DMS153 (cell line): ENCODE measurements around the gene ZDHHC24.

Experiments used
- DNase-seq: peaks from one replicate; lab custom pipeline; 2025; lab: John Stamatoyannopoulos, UW

ZDHHC24 gene

DNA sequence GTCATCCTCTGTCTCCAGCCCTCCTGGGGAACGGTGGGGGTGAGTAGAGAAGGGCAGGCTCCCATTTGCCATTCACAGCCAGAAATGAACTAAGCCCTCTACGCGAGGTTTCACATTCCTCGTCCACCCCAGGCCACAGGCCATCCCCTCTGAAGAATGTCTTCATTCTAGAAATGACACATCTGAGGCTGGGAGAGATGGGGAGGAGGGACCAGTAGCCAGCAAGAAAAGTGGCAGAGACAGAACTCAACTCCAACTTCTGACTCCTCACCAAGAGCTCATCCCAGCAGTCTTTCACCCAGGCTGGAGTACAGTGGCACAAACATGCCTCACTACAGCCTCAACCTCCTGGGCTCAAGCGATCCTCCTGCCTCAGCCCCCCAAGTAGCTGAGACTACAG, 19.1 kb upstream of the ZDHHC24 start:
- DNase-seq: no peak

DNA sequence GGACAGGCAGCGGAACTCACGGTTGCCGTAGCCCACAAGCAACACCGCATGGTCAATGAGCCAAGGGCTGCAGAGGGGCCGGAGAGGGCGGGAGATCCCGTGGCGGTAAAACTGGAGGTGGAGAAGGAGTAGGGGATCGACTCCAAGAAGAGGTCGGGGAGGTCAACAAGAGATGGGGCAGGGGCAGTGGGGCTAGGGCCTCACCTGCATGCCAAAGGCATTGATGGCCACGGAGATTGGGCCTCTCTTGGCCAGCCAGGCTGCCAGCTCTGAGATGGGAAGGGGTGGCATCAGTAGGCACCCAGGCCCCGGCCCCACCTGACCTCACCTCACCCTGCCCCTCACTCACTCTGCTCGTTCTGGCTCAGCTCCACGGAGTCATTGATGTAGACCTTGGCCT, 18.7 kb upstream of the ZDHHC24 start:
- no peak for DNase-seq

DNA sequence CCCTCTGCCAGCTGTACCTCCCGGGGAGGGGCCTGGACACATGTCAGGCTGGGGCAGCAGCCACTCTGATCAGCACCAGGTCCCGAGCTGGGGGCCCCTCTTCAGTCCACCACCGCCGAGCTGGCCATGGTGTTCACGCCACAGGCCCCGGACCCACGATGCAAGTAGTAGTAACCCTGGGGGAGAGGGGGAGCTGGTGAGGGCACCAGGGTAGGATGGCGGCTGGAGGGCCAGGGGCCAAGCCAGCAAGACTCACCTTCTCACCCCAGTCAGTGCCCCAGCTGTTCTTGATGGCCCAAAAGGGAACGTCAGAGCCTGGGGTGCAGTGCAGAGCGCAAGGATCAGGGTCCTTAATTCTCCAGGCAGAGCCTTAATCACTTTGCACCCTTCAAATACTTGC, 18.0 kb upstream of the ZDHHC24 start:
- DNase-seq: no peak

DNA sequence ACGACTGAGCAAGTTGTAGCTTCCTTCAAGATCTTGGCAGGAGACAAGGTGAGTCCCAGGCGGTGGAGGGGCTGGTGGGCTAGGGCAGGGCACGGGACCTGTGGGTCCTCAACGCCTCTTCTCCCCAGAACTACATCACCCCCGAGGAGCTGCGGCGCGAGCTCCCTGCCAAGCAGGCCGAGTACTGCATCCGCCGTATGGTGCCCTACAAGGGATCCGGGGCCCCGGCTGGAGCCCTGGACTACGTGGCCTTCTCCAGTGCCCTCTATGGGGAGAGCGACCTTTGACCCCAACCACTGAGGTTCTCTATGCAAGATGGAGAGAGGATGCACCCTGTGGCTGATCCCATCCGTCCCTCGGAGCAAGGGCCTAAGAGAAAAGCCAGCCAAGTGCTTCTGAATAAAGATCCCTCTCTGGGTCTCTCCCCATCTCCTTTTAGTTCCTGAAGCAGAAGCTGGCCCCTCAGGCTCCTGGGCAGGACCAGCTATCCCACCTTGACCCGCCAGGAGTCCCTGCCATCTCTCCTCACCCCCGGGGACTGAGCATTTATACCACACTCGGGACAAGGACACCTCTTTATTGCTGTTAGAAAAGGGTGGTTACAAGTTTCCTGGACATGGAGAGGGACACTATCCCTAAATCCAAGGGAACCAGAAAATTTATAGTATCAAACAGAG, 17.2 kb upstream of the ZDHHC24 start:
- DNase-seq: no peak

DNA sequence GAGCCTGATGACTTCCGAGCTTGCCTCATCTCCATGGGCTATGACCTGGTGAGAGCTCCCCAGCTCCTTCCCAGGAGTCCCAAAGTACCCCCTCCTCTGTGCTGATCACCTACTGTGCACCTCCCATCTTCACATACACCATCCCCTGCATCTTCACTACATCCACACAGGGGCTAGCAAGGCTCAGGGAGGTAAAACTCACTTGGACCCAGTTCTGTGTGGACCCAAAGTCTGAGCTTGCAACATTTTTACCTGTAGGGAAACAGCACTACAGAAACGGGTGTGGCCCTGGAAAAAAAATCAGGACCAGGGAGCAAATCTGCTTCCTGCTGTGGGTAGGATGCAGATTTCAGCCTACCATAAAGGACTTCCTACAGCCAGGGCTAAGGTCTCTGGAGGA, 16.4 kb upstream of the ZDHHC24 start:
- no peak for DNase-seq

DNA sequence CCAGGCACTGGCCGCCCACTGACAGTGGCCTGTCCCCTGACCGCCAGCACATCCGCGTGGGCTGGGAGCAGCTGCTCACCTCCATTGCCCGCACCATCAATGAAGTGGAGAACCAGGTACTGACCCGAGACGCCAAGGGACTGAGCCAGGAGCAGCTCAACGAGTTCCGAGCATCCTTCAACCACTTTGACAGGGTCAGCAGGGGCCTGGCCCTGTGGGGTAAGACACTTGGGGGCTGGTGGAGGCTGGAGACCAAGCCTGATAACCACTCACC, 16.1 kb upstream of the ZDHHC24 start:
- DNase-seq: no peak

DNA sequence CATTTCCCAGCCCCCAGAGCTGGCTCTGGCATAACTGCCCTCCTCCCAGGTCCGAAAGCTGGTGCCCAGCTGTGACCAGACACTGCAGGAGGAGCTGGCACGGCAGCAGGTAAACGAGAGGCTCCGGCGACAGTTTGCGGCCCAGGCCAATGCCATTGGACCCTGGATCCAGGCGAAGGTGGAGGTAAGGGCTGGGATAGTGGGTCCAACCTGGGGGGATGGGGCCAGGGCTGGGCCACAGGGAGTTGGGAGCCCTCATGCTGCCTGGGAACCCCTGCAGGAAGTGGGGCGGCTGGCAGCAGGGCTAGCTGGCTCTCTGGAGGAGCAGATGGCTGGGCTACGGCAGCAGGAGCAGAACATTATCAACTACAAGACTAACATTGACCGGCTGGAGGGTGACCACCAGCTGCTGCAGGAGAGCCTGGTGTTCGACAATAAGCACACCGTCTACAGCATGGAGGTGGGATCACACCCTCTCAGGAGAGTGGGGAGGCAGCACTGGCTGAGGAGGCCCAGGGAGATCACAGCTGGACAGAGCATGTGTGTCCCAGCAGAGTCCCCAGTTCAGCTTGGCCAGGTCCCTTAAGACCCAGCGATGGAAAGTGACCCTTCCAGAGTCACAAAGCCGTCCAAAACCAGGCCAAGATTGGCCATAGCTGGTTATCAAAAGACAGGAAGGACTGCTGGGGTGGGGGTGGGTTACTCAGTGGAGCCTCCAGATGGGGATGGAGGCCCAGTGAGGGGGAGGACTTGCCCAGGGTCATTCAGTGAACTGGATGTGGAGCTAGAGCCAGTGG, 15.5 kb upstream of the ZDHHC24 start:
- no peak for DNase-seq

DNA sequence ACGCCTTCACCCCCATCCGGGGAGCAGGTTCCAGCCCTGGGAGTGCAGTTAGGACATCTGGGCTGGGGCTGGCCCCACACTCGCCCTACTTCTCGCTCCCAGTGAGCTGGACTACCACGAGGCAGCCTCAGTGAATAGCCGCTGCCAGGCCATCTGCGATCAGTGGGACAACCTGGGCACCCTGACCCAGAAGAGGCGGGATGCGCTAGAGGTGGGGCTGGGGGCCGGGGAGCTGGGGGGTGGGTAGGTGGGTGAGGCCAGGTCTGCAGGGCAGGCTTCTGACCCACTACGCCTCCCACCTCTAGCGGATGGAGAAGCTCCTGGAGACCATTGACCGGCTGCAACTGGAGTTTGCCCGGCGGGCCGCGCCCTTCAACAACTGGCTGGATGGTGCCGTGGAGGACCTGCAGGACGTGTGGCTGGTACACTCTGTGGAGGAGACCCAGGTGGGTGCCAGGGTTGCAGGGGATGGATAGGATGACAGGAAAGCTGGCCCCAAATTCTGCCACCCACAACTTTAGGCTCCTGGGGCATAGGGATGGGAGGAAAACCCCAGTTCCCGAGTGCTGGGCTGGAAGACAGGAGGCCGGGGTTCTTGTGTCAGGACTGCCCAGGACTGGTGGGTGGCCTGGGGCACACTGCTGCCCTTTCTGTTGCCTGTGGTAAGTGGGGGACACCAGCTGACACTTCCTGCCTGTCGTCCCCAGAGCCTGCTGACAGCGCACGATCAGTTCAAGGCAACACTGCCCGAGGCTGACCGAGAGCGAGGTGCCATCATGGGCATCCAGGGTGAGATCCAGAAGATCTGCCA, 14.2 kb upstream of the ZDHHC24 start:
- no peak for DNase-seq

DNA sequence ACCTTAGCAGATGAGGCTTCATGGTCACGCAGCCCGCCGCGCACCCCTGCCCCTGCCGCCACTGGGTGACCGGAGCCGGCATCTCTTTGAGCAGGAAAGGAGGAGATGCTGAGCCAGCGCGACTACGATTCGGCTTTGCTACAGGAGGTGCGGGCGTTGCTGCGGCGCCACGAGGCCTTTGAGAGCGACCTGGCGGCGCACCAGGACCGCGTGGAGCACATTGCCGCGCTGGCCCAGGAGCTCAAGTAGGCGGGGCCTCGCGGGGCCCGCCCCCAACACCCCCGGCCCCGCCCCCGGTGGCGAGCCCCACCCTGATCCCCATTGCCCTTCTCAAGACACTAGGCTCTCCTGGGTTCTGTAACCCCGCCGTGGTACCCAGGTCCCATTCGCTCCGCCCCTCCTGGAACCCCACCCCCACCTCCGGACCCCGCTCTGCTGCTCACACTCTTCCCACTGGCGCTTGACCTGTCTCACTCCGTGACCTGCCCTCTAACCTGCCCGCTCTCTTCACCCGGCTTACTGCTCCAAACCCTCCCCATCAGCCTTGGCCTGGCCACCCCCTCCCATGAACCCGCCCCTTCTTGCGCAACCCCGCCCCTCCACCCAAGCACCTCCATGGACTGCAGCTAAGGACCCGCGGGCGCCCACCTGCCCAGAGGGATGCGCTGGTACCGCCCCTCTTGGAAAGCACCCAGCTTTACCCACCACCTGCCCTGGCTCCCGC, 13.5 kb upstream of the ZDHHC24 start:
- DNase-seq: no peak

DNA sequence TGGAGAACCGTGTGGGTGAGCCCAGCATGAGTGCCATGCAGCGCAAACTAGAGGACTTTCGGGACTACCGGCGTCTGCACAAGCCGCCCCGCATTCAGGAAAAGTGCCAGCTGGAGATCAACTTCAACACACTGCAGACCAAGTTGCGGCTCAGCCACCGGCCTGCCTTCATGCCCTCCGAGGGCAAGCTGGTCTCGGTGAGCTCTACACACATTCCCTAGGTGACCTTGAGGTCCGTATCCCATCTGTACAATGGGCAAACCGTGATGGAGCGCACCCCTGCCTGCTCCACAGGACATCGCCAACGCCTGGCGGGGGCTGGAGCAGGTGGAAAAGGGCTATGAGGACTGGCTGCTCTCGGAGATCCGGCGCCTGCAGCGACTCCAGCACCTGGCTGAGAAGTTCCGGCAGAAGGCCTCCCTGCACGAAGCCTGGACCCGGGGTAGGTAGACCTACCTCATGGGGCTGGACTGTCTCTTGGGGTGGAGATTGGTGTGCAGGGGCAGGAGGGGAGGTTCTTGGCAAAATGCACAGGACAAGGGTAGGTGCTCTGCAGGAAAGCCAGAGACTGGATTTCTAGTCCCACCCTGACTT, 12.0 kb upstream of the ZDHHC24 start:
- DNase-seq: no peak

DNA sequence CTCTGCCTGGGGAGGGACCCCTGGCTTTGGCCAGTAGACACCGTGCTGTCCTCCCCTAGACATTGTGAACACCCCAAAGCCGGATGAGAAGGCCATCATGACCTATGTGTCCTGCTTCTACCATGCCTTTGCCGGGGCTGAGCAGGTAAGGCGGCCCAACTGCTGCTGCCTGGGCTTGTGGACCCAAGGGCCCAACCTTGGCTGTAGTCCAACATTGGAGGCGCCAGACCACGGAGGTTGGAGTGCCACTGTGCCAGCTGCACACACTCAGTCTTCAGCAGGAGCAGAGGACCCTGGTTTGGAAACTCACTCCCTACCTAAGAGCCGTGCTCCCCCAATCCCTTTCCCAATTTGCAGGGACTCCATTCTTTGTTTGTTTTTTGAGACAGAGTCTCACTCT, 10.2 kb upstream of the ZDHHC24 start:
- DNase-seq: no peak

DNA sequence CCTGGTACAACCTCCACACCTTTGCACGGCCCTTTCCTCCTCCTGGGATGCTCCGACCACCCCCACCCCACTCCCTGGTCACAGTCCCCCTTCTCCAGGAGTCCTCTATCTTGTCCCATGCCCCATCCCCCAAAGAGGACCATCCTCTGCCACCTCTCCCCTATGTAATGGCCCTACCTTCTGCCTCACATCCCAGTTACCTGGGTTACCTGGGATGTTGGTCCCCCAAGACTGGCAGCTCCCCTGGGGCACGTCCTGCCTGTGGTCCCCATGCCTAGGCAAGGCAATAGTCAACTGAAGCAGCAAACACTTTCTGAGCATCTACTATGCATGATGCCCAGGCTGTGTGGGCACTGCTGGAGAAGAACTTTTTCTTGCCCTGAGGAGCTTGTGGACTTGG, 9.6 kb upstream of the ZDHHC24 start:
- DNase-seq: no peak

DNA sequence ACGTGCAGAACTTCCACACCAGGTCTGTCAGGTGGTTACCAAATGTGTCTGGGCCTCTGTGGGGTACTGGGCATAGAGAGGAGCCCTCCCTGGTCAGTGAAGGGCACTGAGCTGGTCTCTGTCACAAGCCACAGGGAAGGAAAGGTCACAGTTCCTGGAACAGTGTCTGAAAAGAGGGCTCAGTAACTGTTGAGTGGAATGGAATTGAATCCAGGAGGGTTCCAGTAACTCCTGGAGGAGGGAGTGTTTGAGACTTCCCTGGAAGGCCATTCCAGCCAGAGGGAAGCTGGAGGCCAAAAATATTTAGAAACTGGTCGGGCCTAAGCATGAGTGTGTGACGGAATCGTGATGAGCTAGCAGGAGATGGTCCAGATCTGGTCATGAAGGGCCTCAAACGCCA, 8.8 kb upstream of the ZDHHC24 start:
- no peak for DNase-seq

DNA sequence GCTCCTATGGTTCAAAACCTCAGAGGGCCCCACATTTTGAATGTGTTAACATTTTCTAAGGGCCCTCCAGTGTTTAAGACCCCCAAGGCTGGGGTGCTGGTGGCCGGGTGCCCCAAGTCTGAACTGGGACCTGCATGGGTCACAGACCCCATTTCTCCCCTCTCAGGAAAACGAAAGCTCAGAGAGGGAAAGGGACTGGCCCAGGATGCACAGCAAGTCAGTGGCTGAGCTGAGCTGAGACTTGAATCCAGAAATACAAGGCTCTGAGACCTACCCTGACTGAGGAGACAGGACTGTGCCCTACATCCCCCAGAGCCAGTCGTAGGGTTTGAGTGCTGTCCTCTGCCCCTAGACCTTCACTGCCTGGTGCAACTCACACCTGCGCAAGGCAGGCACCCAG, 5.0 kb upstream of the ZDHHC24 start:
- no peak for DNase-seq

DNA sequence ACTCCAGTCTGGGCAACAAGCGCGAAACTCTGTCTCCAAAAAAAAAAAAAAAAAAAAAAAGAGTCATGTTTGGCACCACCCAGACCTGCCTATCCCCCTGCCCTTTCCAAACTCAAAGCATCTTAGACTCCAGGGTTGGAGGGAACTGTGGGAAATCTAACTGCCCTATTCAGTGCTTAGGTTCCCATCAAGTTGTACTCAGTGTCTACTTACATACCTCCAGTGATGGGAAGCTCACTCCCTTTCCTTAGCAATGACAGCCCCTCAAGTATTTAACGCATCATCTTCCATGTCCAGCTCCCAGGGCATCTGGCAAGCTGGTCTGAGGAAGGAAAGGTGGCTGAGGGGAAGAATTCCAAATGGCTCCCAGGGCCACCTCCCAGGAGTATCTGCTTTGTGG, 3.8 kb upstream of the ZDHHC24 start:
- no peak for DNase-seq

DNA sequence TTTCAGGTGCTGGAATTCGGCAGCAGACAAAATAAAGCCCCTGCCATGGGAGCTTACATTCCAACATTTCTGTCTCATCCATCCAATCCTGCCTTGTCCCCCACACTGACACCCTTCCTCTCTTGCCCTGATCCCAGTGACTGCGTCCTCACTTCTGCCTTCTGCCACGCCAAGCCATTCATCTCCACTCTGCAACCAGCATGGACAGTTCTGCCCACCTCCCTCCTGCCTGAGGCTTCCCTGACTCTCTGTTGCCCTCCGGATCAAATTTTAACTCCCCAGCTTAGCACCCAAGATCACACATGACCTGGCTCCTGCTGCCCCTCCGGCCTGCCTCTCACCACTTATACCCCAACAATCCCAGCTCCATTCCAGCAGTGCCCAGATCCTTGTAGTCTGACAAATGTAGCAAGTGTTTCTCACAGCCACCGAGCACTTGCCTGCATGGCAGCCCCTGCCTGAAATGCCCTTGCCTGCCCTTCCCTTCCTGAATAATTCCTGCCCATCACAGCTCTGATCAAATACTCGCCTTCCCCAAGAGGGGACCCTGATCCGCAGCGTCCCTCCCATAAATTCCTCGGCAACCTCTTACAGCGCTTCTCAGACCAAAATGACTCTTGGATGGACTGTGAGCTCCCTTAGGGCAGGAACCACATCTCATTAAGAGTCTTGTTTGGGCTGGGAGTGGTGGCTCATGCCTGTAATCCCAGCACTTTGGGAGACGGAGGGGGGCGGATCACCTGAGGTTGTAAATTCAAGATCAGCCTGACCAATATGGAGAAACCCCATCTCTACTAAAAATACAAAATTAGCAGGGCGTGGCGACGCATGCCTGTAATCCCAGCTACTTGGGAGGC, 3.2 kb upstream of the ZDHHC24 start:
- DNase-seq: no peak

DNA sequence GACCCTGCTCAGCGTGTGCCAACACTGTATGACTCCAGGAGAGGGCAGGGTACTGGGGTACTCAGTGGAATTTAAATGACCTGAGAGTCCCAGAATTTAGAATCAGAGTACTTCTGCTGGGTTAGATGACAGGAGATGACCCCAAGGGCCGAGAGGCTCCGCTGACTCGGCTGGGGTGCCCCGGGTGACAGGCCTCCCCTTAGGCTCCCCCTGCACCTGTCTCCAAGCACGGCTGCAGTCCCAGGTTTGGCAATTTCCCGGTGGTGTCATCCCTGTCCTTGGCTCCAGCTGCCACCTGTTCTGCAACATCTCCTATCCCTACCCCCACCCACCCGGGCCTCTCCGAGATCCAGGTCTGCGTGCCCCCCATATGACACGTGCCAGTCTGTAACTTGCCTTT, 2.2 kb upstream of the ZDHHC24 start:
- DNase-seq: no peak

DNA sequence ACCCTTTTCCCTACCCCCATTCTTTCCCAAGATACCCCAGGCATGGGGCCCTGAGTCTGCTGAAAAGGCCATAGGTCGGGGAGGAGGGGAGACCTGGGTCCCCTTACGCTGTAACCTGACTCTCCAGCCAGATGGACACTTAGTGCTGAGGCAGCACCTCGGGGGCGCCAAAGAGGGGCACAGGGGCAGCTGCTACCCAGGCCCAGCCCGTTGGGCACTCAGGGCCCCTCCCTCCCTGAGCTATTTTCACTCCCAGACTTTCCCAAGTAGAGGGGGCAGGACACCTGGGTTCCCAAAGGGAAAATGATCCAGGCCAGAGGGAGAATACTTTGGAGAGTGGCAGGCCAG, 1.8 kb upstream of the ZDHHC24 start:
- no peak for DNase-seq

DNA sequence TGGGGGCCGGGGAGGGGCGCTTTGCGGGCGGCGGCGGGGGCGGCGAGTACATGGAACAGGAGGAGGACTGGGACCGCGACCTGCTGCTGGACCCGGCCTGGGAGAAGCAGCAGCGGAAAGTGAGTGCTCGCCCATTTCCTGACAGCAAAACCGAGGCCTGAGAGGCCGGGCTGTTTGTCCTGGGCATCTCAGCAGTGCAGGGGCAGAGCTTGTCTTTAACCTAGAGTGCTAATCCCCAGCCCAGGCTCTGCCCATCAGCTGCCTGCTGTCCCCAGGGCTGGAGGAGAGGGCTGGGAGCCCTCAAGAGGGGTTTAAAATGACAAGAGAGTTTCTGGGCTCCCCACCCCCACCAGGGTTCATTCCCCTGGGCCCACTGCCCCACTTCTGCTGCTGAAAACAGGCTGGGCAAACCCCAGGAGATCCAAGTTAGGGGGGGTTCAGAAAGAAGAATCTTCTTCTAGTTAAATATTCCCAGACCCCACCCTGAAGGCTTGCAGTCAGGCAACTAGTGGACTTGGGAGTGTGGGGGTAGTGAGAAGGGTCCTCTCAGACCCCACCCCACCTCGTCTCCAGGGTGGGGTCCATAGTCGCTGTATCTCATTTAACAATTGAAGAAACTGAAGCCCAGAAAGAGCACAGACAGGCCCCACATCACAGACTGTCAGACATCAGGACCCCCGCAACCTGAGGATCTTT, 1.3 kb upstream of the ZDHHC24 start:
- DNase-seq: no peak

DNA sequence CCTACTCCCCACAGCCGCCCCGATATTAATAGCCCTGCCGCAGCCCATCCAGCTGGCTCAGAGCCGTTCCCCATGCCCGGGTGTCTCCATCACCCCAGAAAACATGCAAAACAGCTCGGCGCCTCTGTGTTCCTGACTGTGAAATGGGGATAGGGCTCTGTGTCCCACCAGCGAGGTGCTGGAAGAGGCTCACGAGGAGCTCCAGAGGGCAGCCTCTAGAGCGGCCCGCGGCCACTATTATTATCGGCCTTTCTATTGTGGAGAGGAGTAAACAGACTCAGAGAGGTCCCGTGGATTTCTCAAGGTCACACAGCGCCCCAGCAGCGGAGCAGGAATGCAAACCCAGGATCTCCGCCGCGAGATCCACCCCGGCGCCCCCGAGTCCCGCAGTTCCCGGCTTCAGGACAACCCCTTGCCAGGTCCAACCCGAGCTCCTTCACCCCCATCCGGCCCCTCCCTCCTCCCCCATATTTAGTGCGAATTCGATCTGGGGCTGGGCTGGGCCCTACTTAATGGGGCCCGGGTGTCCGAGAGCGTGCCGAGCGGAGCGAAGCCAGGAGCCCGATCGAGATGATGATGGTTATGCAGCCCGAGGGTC, 619 bp upstream of the ZDHHC24 start, which contains the start of gene ACTN3:
Gene ACTN3 (plus strand): TSS at position 536 of the 598 bp plus-strand sequence. CDS start 35 bp downstream, at position 571.
- no peak for DNase-seq
